DOHH2 (cell line): ENCODE data around the gene MAP3K20.

Source experiments
- H3F3A ChIP-seq: fragments of 200-600 bp; sonication (generic), shearing (Covaris generic); 2 replicates; pipeline ENCODE4 v1.6.0; 2016; ENCODE audit warnings: antibody characterized with exemption, mild to moderate bottlenecking; ENCODE audit not compliant: control insufficient read depth, insufficient read depth
- H3K27ac ChIP-seq: fragments of 200-600 bp; sonication (generic); 2 replicates; pipeline ENCODE4 v1.5.1; 2014; ENCODE audit warnings: low read depth, mild to moderate bottlenecking, low read length, moderate library complexity
- H3K27me3 ChIP-seq: fragments of 200-600 bp; sonication (generic); 2 replicates; pipeline ENCODE4 v1.6.1; 2014; ENCODE audit warnings: mild to moderate bottlenecking, low read length, mixed read lengths; ENCODE audit not compliant: control insufficient read depth
- H3K36me3 ChIP-seq: fragments of 200-600 bp; sonication (generic); 2 replicates; pipeline ENCODE4 v1.6.1; 2014; ENCODE audit warnings: mild to moderate bottlenecking, low read length, moderate library complexity, mixed read lengths; ENCODE audit not compliant: control insufficient read depth
- H3K4me1 ChIP-seq: fragments of 200-600 bp; sonication (generic); 2 replicates; pipeline ENCODE4 v1.6.1; 2014; ENCODE audit warnings: mild to moderate bottlenecking, low read length, mixed read lengths; ENCODE audit not compliant: control insufficient read depth
- H3K4me2 ChIP-seq: fragments of 200-600 bp; sonication (generic); 2 replicates; pipeline ENCODE4 v1.6.0; 2014; ENCODE audit warnings: mild to moderate bottlenecking, low read length, moderate library complexity
- H3K4me3 ChIP-seq: fragments of 200-600 bp; sonication (generic); 2 replicates; pipeline ENCODE4 v1.5.1; 2014; ENCODE audit warnings: mild to moderate bottlenecking, low read length, mixed read lengths
- H3K79me2 ChIP-seq: fragments of 200-600 bp; sonication (generic); 2 replicates; pipeline ENCODE4 v1.6.1; 2014; ENCODE audit warnings: mild to moderate bottlenecking, low read length, mixed read lengths; ENCODE audit not compliant: control insufficient read depth
- H3K9me2 ChIP-seq: fragments of 200-600 bp; sonication (generic); replicated peaks from 2 replicates; pipeline ENCODE4 v1.6.1; 2014; ENCODE audit warnings: mild to moderate bottlenecking, low read length, mixed read lengths; ENCODE audit not compliant: control insufficient read depth
- H3K9me3 ChIP-seq: fragments of 200-600 bp; sonication (generic); 2 replicates; pipeline ENCODE4 v1.6.1; 2014; ENCODE audit warnings: antibody characterized with exemption, low read length, mixed read lengths; ENCODE audit not compliant: control insufficient read depth, insufficient read depth
- H4K20me1 ChIP-seq: fragments of 200-600 bp; sonication (generic); 2 replicates; pipeline ENCODE4 v1.6.0; 2014; ENCODE audit warnings: low read depth, mild to moderate bottlenecking, antibody characterized with exemption, low read length, moderate library complexity; ENCODE audit not compliant: control insufficient read depth, insufficient read depth
- EZH2phosphoT487 ChIP-seq: fragments of 200-600 bp; sonication (generic); IDR thresholded peaks from 2 replicates; pipeline ENCODE4 v1.6.1; 2017; ENCODE audit warnings: borderline replicate concordance, mild to moderate bottlenecking, antibody characterized with exemption, low read length, moderate library complexity, mixed read lengths
- TF ChIP-seq, protein P1 (sequence below): fragments of 200-600 bp; sonication (generic); IDR thresholded peaks from one replicate; pipeline ENCODE4 v1.5.1; 2014; ENCODE audit warnings: antibody characterized with exemption, mild to moderate bottlenecking, low read depth, low read length; ENCODE audit not compliant: poor library complexity, severe bottlenecking

MAP3K20 gene

DNA sequence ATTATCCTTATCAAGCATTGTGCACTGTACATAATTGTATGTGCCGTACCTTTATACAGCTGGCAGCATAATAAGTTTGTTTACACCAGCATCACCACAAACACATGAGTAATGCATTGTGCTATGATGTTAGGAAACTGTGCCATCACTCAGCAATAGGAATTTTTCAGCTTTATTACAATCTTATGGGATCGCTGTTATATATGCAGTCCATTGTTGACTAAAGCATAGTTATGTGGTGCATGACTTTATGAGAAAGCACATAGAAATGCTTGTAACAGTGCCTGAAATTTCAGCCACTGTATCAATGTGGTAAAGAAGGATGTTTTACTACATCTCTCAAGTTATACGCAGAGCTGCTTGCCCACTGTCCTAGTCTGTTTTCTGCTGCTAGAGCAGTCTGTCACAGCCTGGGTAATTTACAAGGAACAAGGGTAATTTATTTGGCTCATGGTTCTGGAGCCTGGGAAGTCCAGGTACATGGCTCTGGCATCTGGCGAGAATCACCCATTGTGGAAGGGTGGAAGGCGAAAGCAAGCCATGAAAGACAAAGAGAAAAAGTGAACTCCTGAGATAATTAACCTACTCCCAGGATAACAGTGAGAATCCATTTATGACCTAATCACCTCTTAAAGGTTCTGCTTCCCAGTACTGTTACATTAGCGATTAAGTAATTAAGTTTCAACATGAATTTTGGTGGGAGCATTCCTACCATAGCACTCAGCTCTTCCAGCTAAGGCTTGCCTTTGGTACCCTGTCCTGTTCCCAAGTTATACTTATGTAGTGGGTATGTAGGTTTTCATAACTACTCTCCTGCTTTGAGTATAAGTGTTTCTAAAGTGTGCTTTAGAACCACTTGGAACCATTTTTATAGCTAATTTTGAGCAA is 4.6 kb downstream of the MAP3K20 start:
- no peaks in the 10 kb centered on the region for H3K27me3 ChIP-seq
- no peak overlapping the region for H3K4me2 ChIP-seq
- TF ChIP-seq, protein P1, sequence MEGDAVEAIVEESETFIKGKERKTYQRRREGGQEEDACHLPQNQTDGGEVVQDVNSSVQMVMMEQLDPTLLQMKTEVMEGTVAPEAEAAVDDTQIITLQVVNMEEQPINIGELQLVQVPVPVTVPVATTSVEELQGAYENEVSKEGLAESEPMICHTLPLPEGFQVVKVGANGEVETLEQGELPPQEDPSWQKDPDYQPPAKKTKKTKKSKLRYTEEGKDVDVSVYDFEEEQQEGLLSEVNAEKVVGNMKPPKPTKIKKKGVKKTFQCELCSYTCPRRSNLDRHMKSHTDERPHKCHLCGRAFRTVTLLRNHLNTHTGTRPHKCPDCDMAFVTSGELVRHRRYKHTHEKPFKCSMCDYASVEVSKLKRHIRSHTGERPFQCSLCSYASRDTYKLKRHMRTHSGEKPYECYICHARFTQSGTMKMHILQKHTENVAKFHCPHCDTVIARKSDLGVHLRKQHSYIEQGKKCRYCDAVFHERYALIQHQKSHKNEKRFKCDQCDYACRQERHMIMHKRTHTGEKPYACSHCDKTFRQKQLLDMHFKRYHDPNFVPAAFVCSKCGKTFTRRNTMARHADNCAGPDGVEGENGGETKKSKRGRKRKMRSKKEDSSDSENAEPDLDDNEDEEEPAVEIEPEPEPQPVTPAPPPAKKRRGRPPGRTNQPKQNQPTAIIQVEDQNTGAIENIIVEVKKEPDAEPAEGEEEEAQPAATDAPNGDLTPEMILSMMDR: no peak
- no peak for TF ChIP-seq EZH2phosphoT487
- no peaks in the 10 kb centered on the region for H3F3A ChIP-seq
- no peaks in the 10 kb centered on the region; the same call in 1 of the 2 replicates for H3K9me2 ChIP-seq
- H3K9me3 ChIP-seq: no peaks in the 10 kb centered on the region
- no peak overlapping the region for H3K4me3 ChIP-seq
- peaks cover 20% of the 10 kb centered on the region for H3K36me3 ChIP-seq
- no peaks in the 10 kb centered on the region for H4K20me1 ChIP-seq
- no peak overlapping the region for H3K27ac ChIP-seq
- peaks cover 92% of the 10 kb centered on the region for H3K79me2 ChIP-seq
- H3K4me1 ChIP-seq: peaks cover 32% of the 10 kb centered on the region

DNA sequence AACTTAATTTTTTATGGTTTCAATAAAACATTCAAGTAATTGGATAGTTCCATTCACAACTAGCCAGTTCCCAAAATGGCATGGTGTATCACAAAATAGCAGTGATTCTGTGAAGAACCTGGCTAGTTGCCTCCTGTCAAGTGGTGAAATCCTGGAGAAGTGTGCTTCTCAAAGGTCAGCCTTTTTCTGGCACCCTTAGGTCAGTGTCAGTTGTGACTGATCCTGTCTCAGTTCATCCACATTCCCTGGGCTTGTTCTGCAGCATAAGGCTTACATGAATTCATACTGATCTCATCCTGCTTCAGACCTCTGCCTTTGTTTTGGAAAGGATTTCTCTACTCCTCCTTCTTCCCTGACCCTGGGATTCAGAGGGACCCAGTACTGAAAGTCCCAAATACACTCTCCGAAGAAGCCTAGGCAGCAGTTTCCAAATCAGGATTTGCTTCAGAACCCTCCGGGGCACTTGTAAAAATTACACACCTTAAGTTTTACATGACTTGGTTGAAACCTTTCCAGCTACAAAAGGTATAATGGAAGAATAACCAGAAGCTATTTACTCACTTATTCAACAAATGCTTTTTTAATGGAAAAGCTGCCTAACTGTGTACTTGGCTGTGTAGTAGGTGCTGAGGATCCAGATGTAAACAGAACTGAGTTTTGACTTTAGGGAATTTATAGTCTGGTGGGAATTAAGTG is 11.0 kb downstream of the MAP3K20 start:
- H3K4me1 ChIP-seq: peaks cover 13% of the 10 kb centered on the region
- H3K9me3 ChIP-seq: no peaks in the 10 kb centered on the region
- H3K27me3 ChIP-seq: no peaks in the 10 kb centered on the region
- peaks cover 92% of the 10 kb centered on the region for H3K79me2 ChIP-seq
- no peaks in the 10 kb centered on the region for H3K9me2 ChIP-seq
- no peaks in the 10 kb centered on the region for H3F3A ChIP-seq
- no peaks in the 10 kb centered on the region for H4K20me1 ChIP-seq
- H3K36me3 ChIP-seq: peaks cover 27% of the 10 kb centered on the region
- H3K27ac ChIP-seq: no peak overlapping the region
- no peak overlapping the region for H3K4me3 ChIP-seq
- no peak overlapping the region for H3K4me2 ChIP-seq
- no peak for TF ChIP-seq EZH2phosphoT487
- TF ChIP-seq, protein P1: no peak

DNA sequence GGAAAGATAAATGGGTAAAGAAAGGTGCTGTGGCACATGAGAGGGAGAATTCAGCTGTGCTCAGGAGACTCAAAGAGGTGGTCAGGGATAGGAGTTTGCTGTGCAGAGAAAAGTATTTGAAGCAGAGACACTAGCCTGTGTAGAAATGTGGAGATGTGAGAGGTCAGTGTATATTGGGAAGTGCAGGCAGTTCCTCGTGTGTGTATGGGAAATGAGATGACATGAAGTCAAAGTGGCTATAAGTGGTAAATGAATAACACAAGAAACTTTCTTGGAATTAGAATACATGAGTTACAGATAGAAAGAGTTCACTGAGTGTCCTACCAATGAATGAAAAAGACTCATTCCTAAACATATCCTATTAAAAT is 11.6 kb downstream of the MAP3K20 start:
- H3K27ac ChIP-seq: no peak overlapping the region

More for the DNA sequence above, 11.6 kb downstream of the MAP3K20 start:
- no peaks in the 10 kb centered on the region for H3F3A ChIP-seq
- H3K9me3 ChIP-seq: no peaks in the 10 kb centered on the region
- no peak overlapping the region for H3K4me2 ChIP-seq
- H3K4me3 ChIP-seq: no peak overlapping the region
- peaks cover 30% of the 10 kb centered on the region for H3K36me3 ChIP-seq
- TF ChIP-seq EZH2phosphoT487: no peak
- TF ChIP-seq, protein P1: no peak
- H3K27me3 ChIP-seq: no peaks in the 10 kb centered on the region
- no peaks in the 10 kb centered on the region for H3K9me2 ChIP-seq
- peaks cover 90% of the 10 kb centered on the region for H3K79me2 ChIP-seq
- no peaks in the 10 kb centered on the region for H4K20me1 ChIP-seq
- peaks cover 13% of the 10 kb centered on the region for H3K4me1 ChIP-seq
